ENCODE results near the gene ZSCAN18.

The ZSCAN18 gene

GRCh38 chr19:58085348-58085875, 12.6 kb downstream of the ZSCAN18 start:
- DNase-seq: no peak

- DNase-seq: no peak
Observed at GRCh38 chr19:58084596-58085347, 13.3 kb downstream of the ZSCAN18 start.

- no peak for DNase-seq
Observed at GRCh38 chr19:58083021-58083420, 15.0 kb downstream of the ZSCAN18 start.

GRCh38 chr19:58079792-58080191, 18.2 kb downstream of the ZSCAN18 start:
- no peak for DNase-seq

- no peak for DNase-seq
Observed at GRCh38 chr19:58067240-58067912, 30.7 kb downstream of the ZSCAN18 start.

- DNase-seq: no peak
Observed at GRCh38 chr19:58063712-58064111, 34.3 kb downstream of the ZSCAN18 start.

- no peak for DNase-seq
Observed at GRCh38 chr19:58060231-58060630, 37.8 kb downstream of the ZSCAN18 start.

- no peak for DNase-seq
Observed at GRCh38 chr19:58059671-58060078, 38.4 kb downstream of the ZSCAN18 start.

GRCh38 chr19:58059003-58059670, 38.9 kb downstream of the ZSCAN18 start, which contains the start of gene ZNF135:
Gene ZNF135, plus strand, starts transcription at chr19:58059282. Its CDS starts 721 bp downstream, at chr19:58060003.
- DNase-seq: peak; percentile 97

- no peak for DNase-seq
Observed at GRCh38 chr19:58058467-58058866, 39.6 kb downstream of the ZSCAN18 start.

GRCh38 chr19:58056861-58057260, 41.2 kb downstream of the ZSCAN18 start:
- no peak for DNase-seq

GRCh38 chr19:58056261-58056660, 41.8 kb downstream of the ZSCAN18 start:
- DNase-seq: no peak

GRCh38 chr19:58054901-58055874, 42.8 kb downstream of the ZSCAN18 start:
- peak; percentile 70 for DNase-seq

- no peak for DNase-seq
Observed at GRCh38 chr19:58053480-58054156, 44.4 kb downstream of the ZSCAN18 start.

- no peak for DNase-seq
Observed at GRCh38 chr19:58052256-58052655, 45.8 kb downstream of the ZSCAN18 start.

GRCh38 chr19:58047672-58048071, 50.4 kb downstream of the ZSCAN18 start:
- no peak for DNase-seq

GRCh38 chr19:58046856-58047255, 51.2 kb downstream of the ZSCAN18 start:
- no peak for DNase-seq

GRCh38 chr19:58045411-58046050, 52.5 kb downstream of the ZSCAN18 start:
- no peak for DNase-seq

GRCh38 chr19:58044886-58045285, 53.1 kb downstream of the ZSCAN18 start:
- DNase-seq: no peak

GRCh38 chr19:58044391-58044790, 53.6 kb downstream of the ZSCAN18 start:
- DNase-seq: no peak

All from OCI-M1 (cell line).